Measurements from ENCODE around the gene KRTAP9-8. TPM values are rescaled to one million over a fixed set of nuclear protein-coding genes. Genes with fewer than 3 reads are reported as not detected.

KRTAP9-8 gene
- total and polyA plus RNA-seq, 2 of the 13 experiments (the other 11 are each of a cell fraction or from before 2014, with no cell fraction given): not detected

- Histone ChIP-seq H2AFZ (ENCODE audit: low read length) (no peak overlapping the region), H3K36me3 (replicated peaks in 1 of 2; ENCODE audit: control insufficient read depth in 1 of 2, insufficient read depth in 2 of 2, low read length in 2 of 2) (no peaks in the 10 kb centered on the region), H3K27me3 (ENCODE audit: control insufficient read depth in 1 of 2, insufficient read depth in 2 of 2, low read length in 2 of 2) (no peaks in the 10 kb centered on the region), H3K9me3 (ENCODE audit: low read length) (no peaks in the 10 kb centered on the region), H3K4me1 (ENCODE audit: insufficient read depth, low read length) (no peaks in the 10 kb centered on the region), H3K4me3 (replicated peaks in 1 of 3; ENCODE audit: insufficient read depth in 1 of 3, low read depth in 2 of 3, low read length in 3 of 3) (no peak overlapping the region), H4K20me1 (ENCODE audit: insufficient read depth, low read length) (no peaks in the 10 kb centered on the region), H3K79me2 (ENCODE audit: insufficient read depth, low read length) (no peaks in the 10 kb centered on the region), H3K9ac (ENCODE audit: insufficient read depth, low read depth, low read length) (no peak overlapping the region), H3K4me2 (ENCODE audit: low read depth, low read length) (no peak overlapping the region), H3K27ac (ENCODE audit: extremely low read length, insufficient read depth, low read length) (no peak overlapping the region)
- intact Hi-C loops (cut with micrococcal nuclease; ENCODE audit: unreplicated experiment): no loop called here
- WGBS (ENCODE audit: low lambda C conversion rate): 4% methylated on average over 1 of the region's 1 CpG
- FAIRE-seq (no peak), DNase-seq (ENCODE audit: low spot score) (no peak), ATAC-seq (no peak)
- no peak for TF ChIP-seq ADNP (CRISPR knock-in tag; IDR thresholded peaks at IDR 0.05)
- no peak for TF ChIP-seq TOE1 (CRISPR knock-in tag; IDR thresholded peaks at IDR 0.05)
- no peak for TF ChIP-seq RBM39 (IDR thresholded peaks at IDR 0.05; ENCODE audit: low read depth, low read length, poor library complexity, severe bottlenecking)
- TF ChIP-seq REPIN1 (CRISPR knock-in tag; IDR thresholded peaks at IDR 0.05; ENCODE audit: borderline replicate concordance, low read depth): no peak
- no peak for TF ChIP-seq CCDC6 (CRISPR knock-in tag; IDR thresholded peaks at IDR 0.05)
- TF ChIP-seq ZMAT3 (CRISPR knock-in tag; conservative IDR thresholded peaks at IDR 0.05): no peak
- TF ChIP-seq TOPORS (CRISPR knock-in tag; IDR thresholded peaks at IDR 0.05): no peak
- TF ChIP-seq REXO4 (CRISPR knock-in tag; IDR thresholded peaks at IDR 0.05; ENCODE audit: borderline replicate concordance): no peak
- no peak for TF ChIP-seq ZNF761 (CRISPR knock-in tag; conservative IDR thresholded peaks at IDR 0.05)
- TF ChIP-seq CBX5 (CRISPR knock-in tag; IDR thresholded peaks at IDR 0.05; ENCODE audit: borderline replicate concordance): no peak
- TF ChIP-seq, protein P1, sequence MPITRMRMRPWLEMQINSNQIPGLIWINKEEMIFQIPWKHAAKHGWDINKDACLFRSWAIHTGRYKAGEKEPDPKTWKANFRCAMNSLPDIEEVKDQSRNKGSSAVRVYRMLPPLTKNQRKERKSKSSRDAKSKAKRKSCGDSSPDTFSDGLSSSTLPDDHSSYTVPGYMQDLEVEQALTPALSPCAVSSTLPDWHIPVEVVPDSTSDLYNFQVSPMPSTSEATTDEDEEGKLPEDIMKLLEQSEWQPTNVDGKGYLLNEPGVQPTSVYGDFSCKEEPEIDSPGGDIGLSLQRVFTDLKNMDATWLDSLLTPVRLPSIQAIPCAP (CRISPR knock-in tag; IDR thresholded peaks at IDR 0.05; ENCODE audit: low read depth): no peak
- TF ChIP-seq TFE3 (CRISPR knock-in tag; IDR thresholded peaks at IDR 0.05): no peak
- TF ChIP-seq DPF2 (CRISPR knock-in tag; IDR thresholded peaks at IDR 0.05; ENCODE audit: borderline replicate concordance, low read depth): no peak
- TF ChIP-seq MLLT10 (CRISPR knock-in tag; IDR thresholded peaks at IDR 0.05): no peak
- TF ChIP-seq ZBTB40 (IDR thresholded peaks at IDR 0.05): no peak
- no peak for TF ChIP-seq ZBTB40 (CRISPR knock-in tag; IDR thresholded peaks at IDR 0.05)
- BruUV-seq (replicated peaks): no TSS peak
- in situ Hi-C loops (cut with HindIII; ENCODE audit: extremely low pct_ligation_motif_present, low pct_unique_long_range_greater_than_20kb): no loop called here
- ChIA-PET CTCF (ENCODE audit: low intra/inter-chr PET ratio, low total read pairs) (no interaction called here), POLR2A (no interaction called here)
Observed at GRCh38 chr17:41196068-41196467, 41.7 kb upstream of the KRTAP9-8 start.
